Middle frontal gyrus (tissue), 1 donor: Measurements from ENCODE around the gene SRPRB.

Experiments used
- DNase-seq: peaks from one replicate; pipeline ENCODE4 v3.0.0-alpha.2; 2015; ENCODE audit warnings: low spot score; ENCODE audit errors: extremely low spot score

SRPRB gene

DNA sequence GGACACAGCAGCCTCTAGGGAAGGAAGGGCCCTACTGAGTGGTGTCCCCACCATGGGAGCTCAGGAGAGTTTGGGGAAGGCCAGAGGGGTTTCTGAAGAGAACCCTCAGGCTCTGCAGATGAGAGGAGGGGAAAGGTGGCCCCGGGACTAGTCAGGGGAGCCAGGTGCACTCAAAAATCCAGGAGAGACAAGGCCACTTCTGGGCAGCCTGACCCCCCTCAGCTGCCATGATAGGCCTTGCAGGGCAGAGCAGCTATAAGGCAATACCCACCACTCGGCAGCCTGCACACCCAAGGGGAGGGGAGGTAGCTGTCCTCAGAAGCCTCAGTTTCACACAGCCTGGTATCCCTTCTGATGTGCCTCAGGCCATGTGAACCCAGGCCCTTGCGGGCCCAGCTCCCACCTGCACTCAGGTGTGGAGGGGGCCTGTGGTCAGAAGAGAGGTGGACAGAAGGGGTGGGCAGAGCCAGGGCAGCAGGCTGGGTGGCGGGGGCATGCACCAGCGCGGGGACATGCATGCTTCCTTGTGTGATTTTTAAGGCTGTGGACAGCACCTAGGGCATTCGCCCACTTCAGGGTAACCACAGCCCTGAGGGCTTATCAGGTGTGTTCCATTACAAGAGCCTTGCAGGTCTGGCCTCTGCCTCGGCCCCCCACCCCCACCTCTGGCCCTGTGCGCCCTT, 34.6 kb downstream of the SRPRB start:
- DNase-seq, result no peak

DNA sequence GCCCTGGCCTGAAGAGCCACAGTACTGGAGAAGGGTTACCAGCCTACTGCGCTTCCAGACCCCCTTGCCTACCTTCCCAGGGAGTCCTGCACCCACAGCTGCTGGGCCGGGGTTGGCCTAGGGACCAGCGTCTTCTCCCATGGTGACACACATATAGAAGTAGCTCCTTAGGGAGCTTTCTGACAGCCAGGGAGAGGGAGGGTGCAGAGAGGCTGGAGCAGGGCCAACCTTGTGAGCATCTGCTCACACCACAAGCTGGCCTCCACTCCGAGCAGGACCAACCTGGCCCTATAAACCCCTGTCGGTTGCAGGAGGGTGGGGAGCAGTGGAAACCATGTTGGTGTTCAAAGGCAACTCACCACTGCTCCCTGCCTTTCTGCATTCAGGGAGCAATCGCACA, 35.2 kb downstream of the SRPRB start:
- no peak for DNase-seq

DNA sequence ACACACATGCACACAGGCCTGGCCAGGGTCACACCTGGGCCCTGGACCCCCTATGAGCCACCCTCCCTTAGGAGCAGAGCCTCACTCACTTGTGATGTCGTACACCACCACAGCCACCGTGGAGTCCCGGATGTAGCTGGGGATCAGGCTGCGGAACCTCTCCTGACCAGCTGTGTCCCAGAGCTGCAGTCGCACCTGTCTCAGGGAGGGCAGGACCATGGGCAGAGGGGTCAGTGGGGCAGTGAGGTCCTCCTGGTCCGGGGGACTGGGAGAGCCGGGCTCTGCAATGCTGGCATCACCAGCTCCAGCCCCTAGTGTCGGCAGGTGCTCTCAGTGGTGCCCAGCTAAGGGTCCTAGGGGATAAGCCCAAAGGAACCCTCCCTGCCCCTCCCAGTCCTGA, 35.6 kb downstream of the SRPRB start:
- DNase-seq, result no peak

- DNase-seq, result no peak
Measured at GRCh38 chr3:133842158-133842557, 36.5 kb downstream of the SRPRB start.

DNA sequence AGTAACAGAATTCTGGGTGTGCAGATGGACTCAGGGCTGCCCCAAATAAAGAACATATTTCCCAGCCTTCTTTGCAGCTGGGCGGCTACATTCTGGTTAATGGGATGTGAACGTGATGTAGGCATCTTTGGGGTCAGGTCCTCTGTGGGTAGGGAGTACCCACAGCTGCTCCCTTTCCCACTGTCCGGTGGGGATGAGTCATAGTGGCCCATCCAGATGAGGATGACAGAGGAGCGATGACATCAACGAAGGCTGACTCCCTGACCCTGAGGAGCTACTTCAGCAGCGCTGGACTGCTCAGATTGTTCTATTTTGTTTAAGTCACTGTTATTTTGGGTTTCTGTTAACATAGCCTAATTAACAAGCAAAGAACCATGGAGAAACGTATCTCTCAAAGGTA, 38.0 kb downstream of the SRPRB start:
- DNase-seq, result no peak

GRCh38 chr3:133845127-133845526, 39.5 kb downstream of the SRPRB start:
- no peak for DNase-seq

DNA sequence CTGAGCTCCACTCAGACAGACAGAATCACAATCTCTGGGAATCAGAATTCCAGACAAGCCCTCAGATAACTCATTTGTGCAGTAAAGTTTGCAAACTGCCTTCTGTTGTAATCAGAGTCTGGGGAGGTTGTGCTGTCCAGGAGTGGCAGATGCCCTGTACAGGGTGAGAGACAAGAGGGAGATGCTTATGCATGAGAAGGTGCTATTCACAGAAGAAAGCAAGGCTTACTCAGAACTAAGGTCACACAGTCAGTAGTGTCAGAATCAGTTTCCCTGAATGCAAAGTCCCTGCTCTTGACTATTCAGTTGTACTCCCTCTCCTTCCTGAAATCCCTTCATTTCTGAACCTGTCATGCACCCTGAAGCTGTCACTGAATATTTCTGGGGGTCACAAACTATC, 43.7 kb downstream of the SRPRB start:
- DNase-seq, result no peak

- no peak for DNase-seq
Measured at GRCh38 chr3:133850034-133850433, 44.4 kb downstream of the SRPRB start.

DNA sequence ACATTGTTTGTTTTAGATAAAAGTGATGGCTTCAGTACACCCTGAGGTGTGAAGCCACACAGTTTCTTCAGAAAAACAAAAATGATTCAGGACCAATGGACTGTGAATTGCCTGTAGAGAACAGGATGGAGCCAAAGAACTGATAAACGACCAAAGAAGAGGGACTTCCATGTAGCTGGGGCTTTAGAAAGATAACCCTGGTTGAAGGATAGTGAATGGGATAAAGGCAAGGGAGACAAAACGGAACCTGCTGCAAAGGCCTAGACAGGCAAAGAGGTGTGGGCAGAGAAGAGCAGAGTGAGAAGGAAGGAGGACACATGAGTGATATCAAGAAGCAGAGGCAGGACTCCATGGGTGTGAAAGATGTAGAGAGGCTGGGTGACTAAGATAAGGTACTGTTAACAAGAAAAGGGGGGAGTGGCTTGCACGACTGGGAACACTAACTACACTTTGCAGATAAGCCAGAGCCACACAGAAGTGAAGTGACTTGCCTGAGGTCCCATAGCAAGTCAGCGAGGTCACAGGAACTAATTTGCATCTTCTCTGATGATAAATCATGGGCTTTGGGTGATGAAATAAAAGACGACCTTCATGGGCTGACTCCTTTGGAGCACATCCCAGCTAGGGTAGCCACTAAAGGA, 45.8 kb downstream of the SRPRB start:
- no peak for DNase-seq

GRCh38 chr3:133851931-133852330, 46.3 kb downstream of the SRPRB start:
- DNase-seq, result no peak

- DNase-seq, result no peak
Measured at GRCh38 chr3:133853063-133853924, 47.7 kb downstream of the SRPRB start.

GRCh38 chr3:133853925-133854227, 48.3 kb downstream of the SRPRB start:
- DNase-seq, result no peak

DNA sequence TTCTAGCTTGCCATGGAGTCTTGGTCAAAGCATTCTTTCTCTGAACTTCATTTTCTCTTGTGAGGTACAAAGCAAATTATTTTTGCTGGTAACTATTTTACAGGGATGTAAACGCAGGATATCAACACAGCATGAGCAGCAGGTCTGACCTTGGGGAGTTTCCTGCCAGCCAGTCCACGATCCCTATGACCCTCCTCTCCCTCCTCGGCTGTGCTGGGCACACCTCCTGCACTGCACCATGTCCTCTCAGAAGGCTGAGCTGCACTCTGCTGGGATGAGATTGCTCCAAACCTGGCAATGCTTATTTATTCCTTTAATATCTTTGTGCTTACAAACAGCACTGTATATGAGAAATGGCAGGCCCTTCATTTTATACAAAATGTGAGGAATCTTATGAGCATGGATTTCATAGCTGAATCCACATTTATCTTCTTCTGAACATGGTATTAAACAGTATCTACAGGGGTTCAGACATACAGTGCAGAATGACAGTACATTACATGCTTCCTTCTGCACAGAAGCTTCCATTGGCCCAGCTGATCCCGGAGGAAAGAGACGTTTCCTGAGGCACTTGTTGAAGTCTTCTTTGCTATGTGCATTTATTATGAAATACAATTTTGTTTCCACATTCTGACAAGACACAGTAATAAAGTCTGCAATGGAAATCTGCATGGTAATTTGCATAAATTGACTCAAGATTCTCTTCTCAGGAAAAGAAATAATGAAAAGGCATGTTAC, 48.8 kb downstream of the SRPRB start:
- no peak for DNase-seq

GRCh38 chr3:133855002-133855370, 49.4 kb downstream of the SRPRB start:
- DNase-seq, result no peak

- DNase-seq, result no peak
Measured at GRCh38 chr3:133855772-133856171, 50.2 kb downstream of the SRPRB start.

GRCh38 chr3:133856316-133856715, 50.7 kb downstream of the SRPRB start:
- no peak for DNase-seq

DNA sequence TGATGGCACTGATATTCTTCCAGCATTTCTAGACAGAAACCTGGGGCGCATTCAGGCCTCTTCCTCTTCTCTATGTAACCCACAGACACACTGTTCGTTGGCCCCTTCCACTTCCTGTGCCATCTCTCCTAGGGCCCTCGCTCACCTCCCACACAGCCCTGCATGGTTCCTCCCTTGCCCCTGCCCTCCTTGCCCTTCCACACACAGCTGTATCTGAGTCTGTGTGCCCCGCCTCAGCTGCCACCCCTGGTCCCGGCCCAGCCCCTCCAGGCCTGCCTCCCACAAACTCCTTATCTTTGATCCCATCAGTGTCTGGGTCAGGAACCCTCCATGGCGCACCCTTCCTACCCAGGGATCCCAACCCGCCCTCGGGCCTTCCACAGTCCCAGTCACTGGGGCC, 52.2 kb downstream of the SRPRB start:
- DNase-seq, result no peak

DNA sequence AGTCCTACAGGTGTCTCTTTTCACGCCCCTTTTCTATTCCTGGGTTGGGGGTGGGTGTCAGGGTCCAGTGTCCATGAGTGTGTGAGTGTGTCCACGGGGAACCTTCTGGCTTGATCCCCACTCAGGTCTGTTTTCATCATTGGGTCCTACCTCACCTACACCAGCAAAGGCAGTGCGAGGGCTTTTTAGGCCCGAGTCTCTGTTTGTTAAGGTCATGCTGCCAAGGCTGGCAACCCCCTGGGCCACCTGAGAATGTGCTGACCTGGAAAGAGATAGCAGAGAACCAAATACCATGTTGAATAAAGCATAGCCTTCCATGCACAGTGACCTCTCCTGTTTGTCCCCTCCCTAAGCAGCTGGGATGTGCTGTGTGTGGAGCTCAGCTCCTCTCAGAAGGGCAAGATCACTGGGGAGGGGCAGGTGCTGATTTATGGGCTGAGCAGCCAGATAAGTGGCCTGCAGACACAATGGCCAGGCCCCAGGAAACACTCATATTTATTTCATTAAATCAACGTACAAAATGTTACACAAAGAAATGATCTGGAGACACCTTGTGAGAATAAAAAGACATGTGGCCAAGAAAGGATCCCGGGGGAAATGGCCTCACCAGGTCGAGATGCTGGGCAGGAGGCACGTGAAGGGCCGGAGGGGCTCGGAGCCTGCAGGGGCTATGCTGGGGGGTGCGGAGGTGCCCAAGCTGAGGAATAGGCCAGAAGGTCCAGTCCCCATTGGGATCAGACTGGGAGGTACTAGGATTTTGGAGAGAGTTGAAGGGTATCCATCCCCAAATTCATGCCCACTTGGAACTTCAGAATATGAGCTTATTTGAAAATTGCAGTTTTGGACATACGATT, 54.0 kb downstream of the SRPRB start:
- no peak for DNase-seq

DNA sequence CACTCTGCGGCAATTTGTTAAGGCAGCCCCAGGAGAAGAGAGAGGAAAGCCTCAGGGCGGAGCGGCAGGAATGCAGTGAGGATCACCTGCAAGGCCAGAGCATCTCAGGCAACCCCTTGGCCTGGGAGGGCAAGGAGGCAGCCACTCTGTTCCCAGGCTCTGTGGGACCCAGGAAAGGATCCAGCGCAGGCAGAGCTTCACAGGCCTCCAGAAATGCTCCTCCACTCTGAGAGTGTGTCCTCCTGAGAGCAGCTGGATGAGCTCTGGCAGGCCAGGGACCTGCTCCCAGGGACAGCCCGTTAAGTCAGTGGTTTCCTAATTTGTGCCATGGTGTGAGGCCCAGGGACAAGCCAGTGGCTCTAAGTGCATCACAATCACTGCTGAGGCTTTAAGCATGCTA, 54.9 kb downstream of the SRPRB start:
- no peak for DNase-seq

GRCh38 chr3:133862161-133862560, 56.5 kb downstream of the SRPRB start:
- DNase-seq, result no peak

GRCh38 chr3:133863911-133864310, 58.3 kb downstream of the SRPRB start:
- DNase-seq, result no peak
